ENCODE data around the gene CAV3. TPM values are rescaled to one million over a fixed set of nuclear protein-coding genes. Genes with fewer than 3 reads are reported as not detected.

CAV3 gene
- total and polyA plus RNA-seq, 9 of the 15 experiments (the other 6 are each of a cell fraction or from before 2014, with no cell fraction given): not detected

DNA sequence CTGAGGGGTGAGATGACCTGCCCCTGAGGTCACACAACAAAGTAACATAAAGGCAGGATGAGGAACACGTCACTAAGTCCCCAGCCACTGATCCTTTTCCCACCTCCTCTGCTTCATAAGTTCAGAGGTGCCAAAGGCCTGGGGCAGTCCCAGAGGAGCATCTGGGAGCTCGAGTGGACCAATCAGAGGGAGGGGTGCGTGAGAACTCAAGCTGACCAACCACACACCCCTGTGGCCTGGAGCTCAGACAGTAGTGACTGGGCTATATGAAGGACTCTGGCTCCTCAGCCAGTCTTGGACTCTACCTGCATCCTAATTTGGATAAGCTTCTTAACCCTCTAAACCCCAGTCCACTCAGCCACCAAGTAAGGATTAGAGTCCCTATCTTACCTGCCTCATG, 28.0 kb upstream of the CAV3 start (continued):
- TF ChIP-seq, protein P1, sequence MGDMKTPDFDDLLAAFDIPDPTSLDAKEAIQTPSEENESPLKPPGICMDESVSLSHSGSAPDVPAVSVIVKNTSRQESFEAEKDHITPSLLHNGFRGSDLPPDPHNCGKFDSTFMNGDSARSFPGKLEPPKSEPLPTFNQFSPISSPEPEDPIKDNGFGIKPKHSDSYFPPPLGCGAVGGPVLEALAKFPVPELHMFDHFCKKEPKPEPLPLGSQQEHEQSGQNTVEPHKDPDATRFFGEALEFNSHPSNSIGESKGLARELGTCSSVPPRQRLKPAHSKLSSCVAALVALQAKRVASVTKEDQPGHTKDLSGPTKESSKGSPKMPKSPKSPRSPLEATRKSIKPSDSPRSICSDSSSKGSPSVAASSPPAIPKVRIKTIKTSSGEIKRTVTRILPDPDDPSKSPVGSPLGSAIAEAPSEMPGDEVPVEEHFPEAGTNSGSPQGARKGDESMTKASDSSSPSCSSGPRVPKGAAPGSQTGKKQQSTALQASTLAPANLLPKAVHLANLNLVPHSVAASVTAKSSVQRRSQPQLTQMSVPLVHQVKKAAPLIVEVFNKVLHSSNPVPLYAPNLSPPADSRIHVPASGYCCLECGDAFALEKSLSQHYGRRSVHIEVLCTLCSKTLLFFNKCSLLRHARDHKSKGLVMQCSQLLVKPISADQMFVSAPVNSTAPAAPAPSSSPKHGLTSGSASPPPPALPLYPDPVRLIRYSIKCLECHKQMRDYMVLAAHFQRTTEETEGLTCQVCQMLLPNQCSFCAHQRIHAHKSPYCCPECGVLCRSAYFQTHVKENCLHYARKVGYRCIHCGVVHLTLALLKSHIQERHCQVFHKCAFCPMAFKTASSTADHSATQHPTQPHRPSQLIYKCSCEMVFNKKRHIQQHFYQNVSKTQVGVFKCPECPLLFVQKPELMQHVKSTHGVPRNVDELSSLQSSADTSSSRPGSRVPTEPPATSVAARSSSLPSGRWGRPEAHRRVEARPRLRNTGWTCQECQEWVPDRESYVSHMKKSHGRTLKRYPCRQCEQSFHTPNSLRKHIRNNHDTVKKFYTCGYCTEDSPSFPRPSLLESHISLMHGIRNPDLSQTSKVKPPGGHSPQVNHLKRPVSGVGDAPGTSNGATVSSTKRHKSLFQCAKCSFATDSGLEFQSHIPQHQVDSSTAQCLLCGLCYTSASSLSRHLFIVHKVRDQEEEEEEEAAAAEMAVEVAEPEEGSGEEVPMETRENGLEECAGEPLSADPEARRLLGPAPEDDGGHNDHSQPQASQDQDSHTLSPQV (IDR thresholded peaks at IDR 0.05): no peak

DNA sequence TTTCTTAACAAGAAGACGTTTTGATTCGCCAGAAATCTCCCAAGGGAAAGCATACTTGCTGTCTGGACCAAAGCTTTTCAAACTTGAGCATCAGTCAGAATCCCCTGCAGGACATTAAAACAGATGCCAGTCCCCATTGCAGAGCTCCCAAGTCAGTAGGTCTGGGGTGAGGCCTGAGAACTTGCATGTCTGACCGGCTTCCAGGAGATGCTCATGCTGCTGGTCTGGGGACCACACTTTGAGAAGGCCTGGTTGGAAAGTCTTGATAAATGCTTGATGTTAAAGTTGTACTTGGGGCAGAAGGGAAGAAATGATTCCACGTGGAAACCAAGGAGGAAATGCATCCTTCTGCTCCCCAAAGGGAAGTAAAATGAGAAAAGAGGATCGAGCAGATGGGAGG, 24.3 kb upstream of the CAV3 start:
- CTCF ChIA-PET (ENCODE audit: low intra/inter-chr PET ratio): no interaction called here

More for the DNA sequence above, 24.3 kb upstream of the CAV3 start:
- Histone ChIP-seq H3K36me3 (ENCODE audit: control insufficient read depth, insufficient read depth, low read length) (no peaks in the 10 kb centered on the region), H3K27ac (ENCODE audit: extremely low read depth, low read depth, low read length) (no peak overlapping the region), H3K9me1 (ENCODE audit: control insufficient read depth, insufficient read depth, low read length) (no peaks in the 10 kb centered on the region), H3K79me2 (ENCODE audit: control insufficient read depth, insufficient read depth, low read length) (no peaks in the 10 kb centered on the region), H4K20me1 (replicated peaks; ENCODE audit: control insufficient read depth, insufficient read depth, low read length) (no peaks in the 10 kb centered on the region), H3K9me3 (replicated peaks; ENCODE audit: control insufficient read depth, insufficient read depth, low read depth, low read length) (no peaks in the 10 kb centered on the region), H3K27me3 (ENCODE audit: control insufficient read depth in 2 of 2, insufficient read depth in 2 of 2, low read length in 2 of 2) (peaks cover 6 to 51% of the 10 kb centered on the region in 2 experiments; a peak in 4 of 5 replicates), H2AFZ (ENCODE audit: low read depth, low read length) (no peak overlapping the region), H3K4me1 (replicated peaks in 1 of 2; ENCODE audit: control insufficient read depth in 2 of 2, insufficient read depth in 2 of 2, low read length in 2 of 2) (no peaks in the 10 kb centered on the region), H3K4me2 (ENCODE audit: insufficient read depth, low read length) (no peak overlapping the region), H3K4me3 (no peak overlapping the region), H3K9ac (ENCODE audit: insufficient read depth in 1 of 2, low read depth in 2 of 2, low read length in 2 of 2) (no peak overlapping the region)
- WGBS (ENCODE audit: insufficient coverage, low coverage, missing lambda C conversion rate): 0% methylated on average over 5 of the region's 5 CpGs
- ATAC-seq (no peak), FAIRE-seq (no peak), DNase-seq (ENCODE audit: extremely low read depth in 1 of 4, low spot score in 3 of 4) (no peak)
- no TSS peak for BruUV-seq (replicated peaks)
- intact Hi-C loops (cut with micrococcal nuclease) (no loop called here), in situ Hi-C loops (cut with MboI) (no loop called here)
- TF ChIP-seq, protein P2, sequence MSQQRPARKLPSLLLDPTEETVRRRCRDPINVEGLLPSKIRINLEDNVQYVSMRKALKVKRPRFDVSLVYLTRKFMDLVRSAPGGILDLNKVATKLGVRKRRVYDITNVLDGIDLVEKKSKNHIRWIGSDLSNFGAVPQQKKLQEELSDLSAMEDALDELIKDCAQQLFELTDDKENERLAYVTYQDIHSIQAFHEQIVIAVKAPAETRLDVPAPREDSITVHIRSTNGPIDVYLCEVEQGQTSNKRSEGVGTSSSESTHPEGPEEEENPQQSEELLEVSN (IDR thresholded peaks at IDR 0.05; ENCODE audit: borderline replicate concordance in 1 of 2, extremely low read depth in 1 of 2, insufficient read depth in 1 of 2, insufficient read length in 1 of 2, low read depth in 1 of 2, low read length in 1 of 2, poor library complexity in 1 of 2, severe bottlenecking in 1 of 2): no peak
- TF ChIP-seq, protein P3, sequence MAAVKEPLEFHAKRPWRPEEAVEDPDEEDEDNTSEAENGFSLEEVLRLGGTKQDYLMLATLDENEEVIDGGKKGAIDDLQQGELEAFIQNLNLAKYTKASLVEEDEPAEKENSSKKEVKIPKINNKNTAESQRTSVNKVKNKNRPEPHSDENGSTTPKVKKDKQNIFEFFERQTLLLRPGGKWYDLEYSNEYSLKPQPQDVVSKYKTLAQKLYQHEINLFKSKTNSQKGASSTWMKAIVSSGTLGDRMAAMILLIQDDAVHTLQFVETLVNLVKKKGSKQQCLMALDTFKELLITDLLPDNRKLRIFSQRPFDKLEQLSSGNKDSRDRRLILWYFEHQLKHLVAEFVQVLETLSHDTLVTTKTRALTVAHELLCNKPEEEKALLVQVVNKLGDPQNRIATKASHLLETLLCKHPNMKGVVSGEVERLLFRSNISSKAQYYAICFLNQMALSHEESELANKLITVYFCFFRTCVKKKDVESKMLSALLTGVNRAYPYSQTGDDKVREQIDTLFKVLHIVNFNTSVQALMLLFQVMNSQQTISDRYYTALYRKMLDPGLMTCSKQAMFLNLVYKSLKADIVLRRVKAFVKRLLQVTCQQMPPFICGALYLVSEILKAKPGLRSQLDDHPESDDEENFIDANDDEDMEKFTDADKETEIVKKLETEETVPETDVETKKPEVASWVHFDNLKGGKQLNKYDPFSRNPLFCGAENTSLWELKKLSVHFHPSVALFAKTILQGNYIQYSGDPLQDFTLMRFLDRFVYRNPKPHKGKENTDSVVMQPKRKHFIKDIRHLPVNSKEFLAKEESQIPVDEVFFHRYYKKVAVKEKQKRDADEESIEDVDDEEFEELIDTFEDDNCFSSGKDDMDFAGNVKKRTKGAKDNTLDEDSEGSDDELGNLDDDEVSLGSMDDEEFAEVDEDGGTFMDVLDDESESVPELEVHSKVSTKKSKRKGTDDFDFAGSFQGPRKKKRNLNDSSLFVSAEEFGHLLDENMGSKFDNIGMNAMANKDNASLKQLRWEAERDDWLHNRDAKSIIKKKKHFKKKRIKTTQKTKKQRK (IDR thresholded peaks at IDR 0.05; ENCODE audit: borderline replicate concordance, low read depth, low read length): no peak
- TF ChIP-seq SLC30A9 (CRISPR knock-in tag; IDR thresholded peaks at IDR 0.05) (no peak), MTA1 (IDR thresholded peaks at IDR 0.05; ENCODE audit: borderline replicate concordance) (no peak), ZNF830 (CRISPR knock-in tag; IDR thresholded peaks at IDR 0.05) (no peak), BRD9 (IDR thresholded peaks at IDR 0.05; ENCODE audit: low read depth, partially characterized antibody) (no peak)
- TF ChIP-seq, protein P4, sequence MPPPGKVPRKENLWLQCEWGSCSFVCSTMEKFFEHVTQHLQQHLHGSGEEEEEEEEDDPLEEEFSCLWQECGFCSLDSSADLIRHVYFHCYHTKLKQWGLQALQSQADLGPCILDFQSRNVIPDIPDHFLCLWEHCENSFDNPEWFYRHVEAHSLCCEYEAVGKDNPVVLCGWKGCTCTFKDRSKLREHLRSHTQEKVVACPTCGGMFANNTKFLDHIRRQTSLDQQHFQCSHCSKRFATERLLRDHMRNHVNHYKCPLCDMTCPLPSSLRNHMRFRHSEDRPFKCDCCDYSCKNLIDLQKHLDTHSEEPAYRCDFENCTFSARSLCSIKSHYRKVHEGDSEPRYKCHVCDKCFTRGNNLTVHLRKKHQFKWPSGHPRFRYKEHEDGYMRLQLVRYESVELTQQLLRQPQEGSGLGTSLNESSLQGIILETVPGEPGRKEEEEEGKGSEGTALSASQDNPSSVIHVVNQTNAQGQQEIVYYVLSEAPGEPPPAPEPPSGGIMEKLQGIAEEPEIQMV (tag; conservative IDR thresholded peaks at IDR 0.05; ENCODE audit: low read depth): no peak
- POLR2A ChIA-PET: no interaction called here
